GM21576 (cell line): Measurements from ENCODE around the gene NISCH.

Experiments used
- ATAC-seq: cut with Tn5 transposase; IDR thresholded peaks from one replicate; pipeline ENCODE4 v1.9.1; 2021; ENCODE audit warnings: mild to moderate bottlenecking, moderate library complexity; ENCODE audit not compliant: unreplicated experiment

NISCH gene

DNA sequence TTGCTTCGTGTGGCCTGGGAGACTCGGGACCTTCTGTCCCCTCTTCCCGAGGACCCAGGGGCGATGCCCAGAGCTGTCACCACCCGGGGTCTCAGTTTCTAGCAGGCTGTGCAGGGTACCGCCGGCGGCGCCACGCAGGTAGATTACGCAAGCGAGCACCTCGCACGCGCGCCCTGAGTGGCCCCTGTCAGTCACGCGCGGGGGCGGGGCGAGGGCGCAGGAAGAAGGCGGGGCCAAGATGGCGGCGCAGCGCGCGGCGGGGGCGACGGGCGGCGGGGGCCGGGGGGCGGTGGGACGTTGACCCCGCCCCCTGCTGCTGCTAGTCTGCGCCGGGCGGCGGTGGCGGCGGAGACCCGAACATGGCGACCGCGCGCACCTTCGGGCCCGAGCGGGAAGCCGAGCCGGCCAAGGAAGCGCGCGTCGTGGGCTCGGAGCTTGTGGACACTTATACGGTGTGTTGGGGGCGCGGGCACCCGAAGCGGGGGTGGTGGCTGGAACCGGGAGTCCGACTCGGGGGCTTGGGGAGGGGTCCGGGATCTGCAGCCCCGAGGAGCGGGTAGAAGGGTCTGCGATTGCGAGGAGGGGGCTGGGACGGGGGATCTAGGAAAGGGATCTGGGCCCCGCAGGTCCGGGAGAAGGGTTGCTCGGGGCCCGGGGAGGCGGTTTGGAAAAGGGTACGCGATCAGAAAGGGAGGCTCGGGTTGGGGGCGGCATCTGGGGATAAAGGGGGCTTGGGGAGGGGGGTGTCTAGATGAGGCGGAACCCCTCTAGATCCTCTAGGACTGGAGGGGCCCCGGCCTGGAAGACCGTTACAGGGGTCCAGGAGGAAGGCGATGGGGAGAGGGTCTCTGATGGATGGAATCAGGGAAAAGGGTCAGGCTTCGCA lies at the start of gene NISCH:
TSS of gene NISCH (plus strand) at position 322 of the 886 bp plus-strand sequence. CDS start at position 360, 38 bp downstream.
- peak; percentile 73 for ATAC-seq

- no peak for ATAC-seq
These were observed 49.2 kb upstream of the NISCH start for GRCh38 chr3:52406231-52406661.

GRCh38 chr3:52406791-52407510 lies 48.5 kb upstream of the NISCH start:
- ATAC-seq, result no peak

GRCh38 chr3:52407779-52408178 lies 47.6 kb upstream of the NISCH start:
- ATAC-seq, result no peak

DNA sequence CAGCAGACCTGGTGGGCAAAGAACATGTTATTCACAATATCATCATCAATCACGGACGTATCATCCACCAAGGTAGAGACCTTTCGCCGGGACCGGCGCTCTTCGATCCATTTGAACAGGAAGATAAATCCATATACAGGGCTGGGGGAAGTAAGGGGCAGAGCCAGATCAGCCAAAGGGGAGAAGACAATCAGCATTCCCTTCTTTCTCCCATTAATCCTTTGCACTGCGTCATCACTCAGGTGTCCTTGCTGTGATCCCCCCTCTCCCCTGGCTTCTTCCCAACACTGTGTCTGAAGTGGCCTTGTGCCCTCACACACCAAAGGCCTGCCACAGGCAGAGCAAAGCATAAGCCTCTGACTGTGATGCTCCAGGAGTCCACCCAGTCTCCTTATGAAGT lies 46.9 kb upstream of the NISCH start:
- no peak for ATAC-seq

DNA sequence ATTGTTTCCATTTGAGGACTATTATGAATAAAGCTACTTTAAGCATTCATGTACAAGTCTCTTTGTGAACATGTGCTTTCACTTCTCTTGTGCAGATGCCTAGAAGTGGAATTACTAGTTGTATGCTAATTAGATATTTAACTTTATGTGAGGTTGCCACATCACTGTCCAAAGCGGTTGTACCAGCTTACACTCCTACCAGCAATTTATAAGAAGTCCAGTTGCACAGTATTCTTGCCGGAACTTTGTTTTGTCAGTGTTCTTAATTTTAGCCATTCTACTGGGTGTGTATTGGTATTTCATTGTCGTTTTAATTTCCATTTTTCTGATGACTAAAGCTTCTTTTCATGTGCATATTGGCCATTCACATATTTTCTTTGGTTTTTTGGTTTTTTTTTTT lies 39.6 kb upstream of the NISCH start:
- no peak for ATAC-seq

- no peak for ATAC-seq
These were observed 35.0 kb upstream of the NISCH start for GRCh38 chr3:52420388-52420787.

- ATAC-seq, result no peak
These were observed 32.7 kb upstream of the NISCH start for GRCh38 chr3:52422669-52423068.

DNA sequence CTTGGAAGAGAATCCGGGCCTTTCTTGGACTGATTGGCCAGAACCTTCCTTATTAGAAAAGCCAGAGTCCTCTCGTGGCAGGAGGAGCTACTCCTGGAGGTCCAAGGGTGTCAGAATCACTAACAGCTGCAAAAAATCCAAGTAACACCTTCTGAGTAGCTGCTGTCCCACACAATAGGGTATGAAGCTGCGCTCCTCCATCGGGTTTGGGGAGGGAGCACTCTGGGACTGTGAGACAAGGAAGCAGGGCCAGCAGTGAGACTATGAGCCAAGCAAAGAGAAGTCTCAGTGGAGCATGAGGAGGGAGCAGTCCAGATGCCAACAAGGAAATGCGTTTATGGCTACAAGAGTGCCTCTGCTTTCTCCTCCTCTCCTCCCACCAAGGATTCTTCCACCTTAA lies 32.2 kb upstream of the NISCH start:
- ATAC-seq, result no peak

DNA sequence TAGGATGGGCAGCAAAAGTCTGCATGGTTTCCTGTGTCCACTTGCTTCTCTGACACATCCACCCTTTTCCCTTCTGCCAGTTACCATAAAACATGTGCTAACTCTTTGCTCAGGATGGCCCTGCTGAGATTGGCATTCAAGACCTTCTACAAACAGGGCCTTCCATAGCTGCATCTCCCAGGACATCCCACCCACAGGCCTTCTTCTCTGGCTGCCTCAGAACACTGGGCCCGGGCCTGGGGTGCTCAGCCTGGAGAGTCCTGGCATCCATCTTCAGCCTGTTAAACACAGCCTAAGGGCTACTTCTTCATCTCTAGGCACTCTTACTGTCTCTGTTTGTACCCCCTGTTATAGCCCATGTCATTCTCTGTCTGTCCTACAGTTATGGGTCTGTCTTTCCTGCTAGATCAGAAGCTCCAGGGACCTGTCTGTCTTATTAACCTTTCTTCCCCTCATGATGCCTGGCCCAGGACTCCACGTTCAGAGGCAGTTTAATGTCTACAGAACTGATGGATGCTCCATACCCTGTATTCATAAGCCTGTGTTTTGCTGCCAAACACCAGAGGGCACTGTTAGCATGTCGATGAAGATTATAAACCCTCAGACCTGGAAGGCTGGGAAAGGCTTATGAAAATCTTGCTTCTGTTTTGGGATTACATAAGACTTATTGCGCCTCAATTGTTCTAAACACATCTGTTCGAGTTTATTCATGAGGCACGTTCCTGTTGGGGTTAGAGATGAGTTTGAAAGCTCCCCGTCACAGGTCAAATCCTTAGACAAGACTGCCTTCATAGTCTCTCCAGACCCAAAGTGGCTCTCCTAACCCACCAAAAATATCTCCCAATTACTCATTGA lies 27.0 kb upstream of the NISCH start:
- no peak for ATAC-seq

GRCh38 chr3:52429031-52429430 lies 26.4 kb upstream of the NISCH start:
- no peak for ATAC-seq

DNA sequence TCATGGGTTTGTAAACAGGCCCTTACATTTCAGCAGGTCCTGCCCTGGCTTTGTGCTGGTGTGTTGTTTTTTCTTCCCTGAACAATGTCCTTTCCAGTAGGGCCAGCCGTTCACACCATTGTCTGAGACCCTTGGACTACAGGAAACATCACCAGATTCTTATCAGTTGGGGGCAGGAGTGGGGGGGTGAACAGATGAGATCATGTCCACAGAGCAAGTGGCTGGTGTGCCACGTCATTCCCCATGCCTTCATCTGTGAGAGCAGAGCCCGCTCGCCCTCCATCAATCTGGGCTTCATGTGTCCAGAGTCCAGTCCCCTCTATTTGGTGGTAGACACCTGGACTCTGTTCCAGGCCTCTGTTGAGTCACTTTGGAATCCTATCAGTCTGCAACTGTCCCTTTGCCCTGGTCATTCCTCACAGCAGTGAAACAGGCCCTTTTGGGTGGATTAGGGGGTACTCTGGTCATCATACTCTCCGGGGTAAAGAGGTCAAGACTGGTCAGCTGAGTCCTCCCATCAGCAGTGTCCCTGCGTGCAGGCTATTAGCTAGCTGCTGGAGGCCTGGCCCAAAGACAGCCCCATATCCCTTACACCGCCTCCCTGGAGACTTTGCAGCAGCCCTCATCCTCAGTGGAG lies 25.5 kb upstream of the NISCH start:
- ATAC-seq, result no peak

DNA sequence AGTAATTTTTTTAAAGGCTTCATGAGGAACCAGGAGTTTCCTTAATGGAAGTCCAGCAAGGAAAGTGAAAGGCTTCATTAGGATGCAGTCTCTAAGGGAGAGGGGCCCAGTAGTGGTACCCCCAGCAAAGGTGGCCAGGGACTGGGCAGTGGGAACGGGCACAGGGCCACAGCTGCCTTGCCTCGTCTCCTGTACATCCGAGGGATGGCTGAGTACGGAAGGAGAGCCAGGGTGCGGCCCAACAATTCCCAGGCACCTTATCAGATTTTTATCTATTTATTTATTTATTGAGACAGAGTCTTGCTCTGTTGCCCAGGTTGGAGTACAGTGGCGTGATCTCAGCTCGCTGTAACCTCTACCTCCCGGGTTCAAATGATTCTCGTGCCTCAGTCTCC lies 25.0 kb upstream of the NISCH start:
- no peak for ATAC-seq

DNA sequence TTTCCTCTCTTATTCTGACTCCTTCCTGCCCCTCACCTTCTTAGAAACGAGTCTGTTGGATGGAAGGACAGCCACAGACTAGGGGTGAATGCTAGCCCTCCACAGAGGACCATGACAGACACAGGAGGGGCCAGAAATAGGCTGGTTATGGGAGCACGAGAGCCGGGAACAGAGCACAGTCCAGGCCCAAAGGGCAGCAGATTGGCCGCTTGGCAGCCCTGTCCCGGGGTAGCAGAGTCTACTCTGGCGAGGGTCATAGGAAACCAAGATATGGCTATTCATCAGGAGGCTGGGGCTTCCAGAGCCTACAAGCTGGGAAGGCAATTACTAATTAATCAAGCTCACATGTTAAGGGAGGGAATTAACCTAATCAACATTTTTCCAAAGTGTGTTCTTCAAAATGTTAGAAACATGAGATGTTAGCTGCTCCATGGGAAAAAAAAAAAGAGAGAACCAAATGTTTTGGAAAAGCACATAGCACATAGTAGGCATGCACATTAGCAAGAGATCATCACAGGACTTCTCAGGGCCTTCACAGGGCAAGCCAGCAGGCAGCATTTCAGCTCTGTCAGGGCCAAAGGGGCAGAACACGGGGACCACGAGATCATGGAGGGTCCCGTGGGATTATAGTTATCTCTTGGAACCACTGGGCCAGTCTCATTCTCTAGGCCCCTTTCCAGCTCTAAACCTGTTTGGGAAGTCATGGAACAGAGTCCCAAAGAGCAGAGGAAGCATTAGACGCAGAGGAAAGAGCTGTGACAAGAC lies 23.8 kb upstream of the NISCH start:
- no peak for ATAC-seq

GRCh38 chr3:52432225-52432624 lies 23.2 kb upstream of the NISCH start:
- ATAC-seq, result no peak

- ATAC-seq, result no peak
These were observed 22.7 kb upstream of the NISCH start for GRCh38 chr3:52432691-52433141.

GRCh38 chr3:52433328-52433995 lies 21.9 kb upstream of the NISCH start:
- ATAC-seq, result no peak

DNA sequence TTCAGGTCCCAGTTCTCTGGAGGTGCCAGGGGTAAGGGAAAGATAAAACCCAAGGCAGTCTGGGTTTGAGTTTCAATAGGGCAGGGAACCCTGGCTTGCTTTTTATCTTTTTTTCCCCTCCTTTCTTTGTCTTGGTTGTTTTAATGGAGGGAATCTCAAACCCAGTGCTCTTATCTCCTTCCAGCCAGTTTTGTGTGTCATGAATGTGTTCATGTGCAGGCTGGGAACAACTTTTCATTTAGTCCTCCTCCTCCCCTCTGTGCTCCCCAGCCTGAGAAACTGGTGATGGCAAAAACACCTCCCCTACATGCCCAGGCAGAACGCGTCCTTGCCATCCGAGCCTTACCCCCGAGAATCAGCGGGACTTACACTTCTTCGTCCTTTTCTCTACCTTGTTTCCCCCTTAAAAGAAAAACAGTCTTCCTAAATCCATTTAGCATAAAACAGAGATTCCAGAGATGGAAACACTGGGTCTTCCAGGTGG lies 21.4 kb upstream of the NISCH start:
- ATAC-seq, result no peak

GRCh38 chr3:52434491-52435115 lies 20.8 kb upstream of the NISCH start:
- no peak for ATAC-seq
